ENCODE data around the gene TUBA3E. TPM values are rescaled to one million over a fixed set of nuclear protein-coding genes. Genes with fewer than 3 reads are reported as not detected.
"Not testable (repeated sequence)": the region's sequence is repeated elsewhere in the genome, so short reads cannot be mapped to it uniquely, and the experiment has no call there.

Gene TUBA3E
- polyA plus RNA-seq, 2 of the 4 experiments (the other 2 are of a cell fraction): not detected

GRCh38 chr2:130169896-130170295 is 28.3 kb downstream of the TUBA3E start:
- FAIRE-seq (no peak), ATAC-seq (no peak), DNase-seq (ENCODE audit: low read depth in 1 of 2, low spot score in 1 of 2) (no peak)
- ChIA-PET CTCF (interaction anchor here (1.3 kb wide), 1 partner anchor 162 kb away, joined by 3 read pairs; no protein-coding TSS in a partner anchor), POLR2A (no interaction called here)
- TF ChIP-seq NR3C1 (IDR thresholded peaks at IDR 0.05) (no peak), NFE2L2 (conservative IDR thresholded peaks at IDR 0.05; ENCODE audit: low read length) (no peak), CTCF (IDR thresholded peaks at IDR 0.05) (no peak), EHF (CRISPR knock-in tag; IDR thresholded peaks at IDR 0.05) (no peak), MYC (IDR thresholded peaks at IDR 0.05; ENCODE audit: borderline replicate concordance, low read length) (no peak), CBX8 (IDR thresholded peaks at IDR 0.05) (no peak), MAZ (IDR thresholded peaks at IDR 0.05; ENCODE audit: borderline replicate concordance, low read depth, low read length) (no peak), PHF8 (IDR thresholded peaks at IDR 0.05; ENCODE audit: borderline replicate concordance, low read depth) (no peak), POLR2AphosphoS2 (conservative IDR thresholded peaks at IDR 0.05; ENCODE audit: low read length) (no peak), HDAC2 (IDR thresholded peaks at IDR 0.05) (no peak), NPAS2 (CRISPR knock-in tag; IDR thresholded peaks at IDR 0.05; ENCODE audit: borderline replicate concordance) (no peak), RCOR1 (IDR thresholded peaks at IDR 0.05; ENCODE audit: low read depth, low read length) (no peak), EP300 (IDR thresholded peaks at IDR 0.05) (no peak), EHMT2 (IDR thresholded peaks at IDR 0.05; ENCODE audit: low read depth) (no peak), HES2 (IDR thresholded peaks at IDR 0.05) (no peak), MAX (IDR thresholded peaks at IDR 0.05) (no peak), ZSCAN20 (CRISPR knock-in tag; IDR thresholded peaks at IDR 0.05) (no peak), ZC3H11A (IDR thresholded peaks at IDR 0.05) (no peak), GATA3 (IDR thresholded peaks at IDR 0.05; ENCODE audit: borderline replicate concordance) (no peak)
- no peak overlapping the region for H3K27ac ChIP-seq
- H3K9me3 ChIP-seq: no peaks in the 10 kb centered on the region
- no peaks in the 10 kb centered on the region for H3K4me1 ChIP-seq
- no peak overlapping the region for H3K4me2 ChIP-seq
- WGBS (ENCODE audit: missing lambda C conversion rate): 94% methylated on average over 7 of the region's 7 CpGs
- no peak overlapping the region for H3K4me3 ChIP-seq

GRCh38 chr2:130169163-130169562 is 29.1 kb downstream of the TUBA3E start:
- not testable (repeated sequence) for FAIRE-seq

GRCh38 chr2:130166611-130167010 is 31.6 kb downstream of the TUBA3E start:
- H3K4me2 ChIP-seq; H3K4me3 ChIP-seq; H3K4me1 ChIP-seq; FAIRE-seq; DNase-seq (ENCODE audit: low read depth in 1 of 2, low spot score in 1 of 2); POLR2A ChIA-PET; H3K9me3 ChIP-seq; H3K27ac ChIP-seq; ATAC-seq: not testable (repeated sequence)
- CTCF ChIA-PET: interaction anchor here (1.0 to 1.6 kb wide), 2 partner anchors 15 to 166 kb away, joined by 3 to 4 read pairs; partner anchors contain the start of gene SMPD4
- WGBS (ENCODE audit: missing lambda C conversion rate): 89% methylated on average over 3 of the region's 3 CpGs

More at GRCh38 chr2:130169163-130169562, 29.1 kb downstream of the TUBA3E start:
- DNase-seq (ENCODE audit: low read depth in 1 of 2, low spot score in 1 of 2); H3K4me2 ChIP-seq; H3K4me3 ChIP-seq; ATAC-seq; H3K9me3 ChIP-seq; H3K4me1 ChIP-seq; CTCF ChIA-PET; H3K27ac ChIP-seq: not testable (repeated sequence)
- 95% methylated on average over 3 of the region's 3 CpGs for WGBS (ENCODE audit: missing lambda C conversion rate)
- POLR2A ChIA-PET: interaction anchor here (0.8 kb wide), 1 partner anchor 163 kb away, joined by 9 read pairs; no protein-coding TSS in a partner anchor

All from A549 (cell line).